ENCODE data around the gene GABBR2. TPM values are rescaled to one million over a fixed set of nuclear protein-coding genes. Genes with fewer than 3 reads are reported as not detected.

Gene GABBR2
- total RNA-seq, 1 experiment from 2014 or later, result not detected

GRCh38 chr9:98594546-98595160 is 114.1 kb downstream of the GABBR2 start:
- DNase-seq (ENCODE audit: low spot score), result no peak
- no peaks in the 10 kb centered on the region for H3K4me1 ChIP-seq (ENCODE audit: insufficient read depth, low read length, poor library complexity, severe bottlenecking)
- POLR2A ChIA-PET (ENCODE audit: low non-redundant PET), result no interaction called here
- H3K4me3 ChIP-seq (ENCODE audit: low read depth, low read length, poor library complexity, severe bottlenecking), result no peak overlapping the region
- H3K9me3 ChIP-seq (ENCODE audit: low read depth, low read length, poor library complexity, severe bottlenecking), result no peaks in the 10 kb centered on the region
- CTCF ChIA-PET, result no interaction called here
- no peak overlapping the region for H3K27ac ChIP-seq (ENCODE audit: low read depth, low read length, poor library complexity, severe bottlenecking)
- BruUV-seq (replicated peaks), result no TSS peak
- TF ChIP-seq CTCF (conservative IDR thresholded peaks at IDR 0.05; ENCODE audit: low read depth, low read length), result no peak
- no peak for TF ChIP-seq EZH2 (IDR thresholded peaks at IDR 0.05; ENCODE audit: borderline replicate concordance, low read depth, low read length, poor library complexity, severe bottlenecking)
- intact Hi-C loops (cut with micrococcal nuclease; ENCODE audit: unreplicated experiment), result no loop called here
- no peaks in the 10 kb centered on the region for H3K27me3 ChIP-seq (replicated peaks; ENCODE audit: insufficient read depth, low read depth, low read length, poor library complexity)
- no peaks in the 10 kb centered on the region for H3K36me3 ChIP-seq (ENCODE audit: insufficient read depth, low read length, poor library complexity, severe bottlenecking)

DNA sequence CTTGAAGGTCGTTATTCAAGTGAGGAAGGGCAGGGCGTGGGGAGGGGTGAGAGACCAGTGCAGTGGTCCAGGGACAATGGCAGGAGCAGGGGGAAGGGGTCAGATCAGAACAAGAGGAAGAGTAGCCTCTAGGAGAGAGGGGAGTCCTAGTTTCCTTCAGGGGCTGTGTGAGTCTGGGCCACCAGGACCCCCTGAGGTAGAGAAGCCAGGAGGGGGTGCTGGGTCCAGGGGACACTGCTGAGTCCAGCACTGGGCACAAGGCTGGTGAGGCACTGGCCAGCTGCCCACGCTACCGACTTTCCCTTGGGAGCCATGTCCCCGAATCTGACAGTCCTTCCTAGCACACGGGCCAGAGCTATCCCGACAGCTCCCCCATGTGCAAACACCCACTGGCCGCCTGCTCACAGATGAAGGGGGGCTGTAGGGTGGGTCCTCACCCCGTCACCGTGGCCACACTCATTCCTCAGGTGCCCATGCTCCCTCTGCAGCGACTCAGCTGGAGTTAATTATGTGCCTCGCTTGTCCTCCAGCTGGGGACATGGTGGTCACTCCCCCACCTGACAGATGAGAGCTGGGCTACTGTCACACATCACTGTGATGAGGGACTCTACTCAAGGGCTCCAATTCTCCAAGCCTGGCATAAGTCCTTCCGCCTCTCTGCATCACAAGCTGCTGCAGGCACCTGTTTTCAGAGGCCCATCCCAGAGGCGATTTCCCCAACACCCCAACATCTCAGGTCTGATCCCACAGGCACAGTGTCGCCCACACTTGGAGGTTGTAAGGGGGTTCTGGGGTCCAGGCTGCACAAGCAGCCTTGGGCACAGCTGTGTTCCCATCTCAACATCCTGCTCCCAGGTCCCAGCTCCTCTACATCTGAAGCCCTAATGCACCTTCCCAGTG is 115.1 kb downstream of the GABBR2 start:
- POLR2A ChIA-PET (ENCODE audit: low non-redundant PET), result interaction anchor here (0.5 kb wide), 1 partner anchor 671 kb away, joined by 7 read pairs; the partner anchor contains the start of gene TRMO
- Histone ChIP-seq H3K36me3 (ENCODE audit: insufficient read depth, low read length, poor library complexity, severe bottlenecking) (no peaks in the 10 kb centered on the region), H3K4me1 (ENCODE audit: insufficient read depth, low read length, poor library complexity, severe bottlenecking) (no peaks in the 10 kb centered on the region), H3K9me3 (ENCODE audit: low read depth, low read length, poor library complexity, severe bottlenecking) (no peaks in the 10 kb centered on the region), H3K27me3 (replicated peaks; ENCODE audit: insufficient read depth, low read depth, low read length, poor library complexity) (peaks cover 9% of the 10 kb centered on the region), H3K27ac (ENCODE audit: low read depth, low read length, poor library complexity, severe bottlenecking) (no peak overlapping the region), H3K4me3 (ENCODE audit: low read depth, low read length, poor library complexity, severe bottlenecking) (no peak overlapping the region)
- no TSS peak for BruUV-seq (replicated peaks)
- CTCF ChIA-PET, result no interaction called here
- TF ChIP-seq EZH2 (IDR thresholded peaks at IDR 0.05; ENCODE audit: borderline replicate concordance, low read depth, low read length, poor library complexity, severe bottlenecking) (no peak), CTCF (conservative IDR thresholded peaks at IDR 0.05; ENCODE audit: low read depth, low read length) (no peak)
- intact Hi-C loops (cut with micrococcal nuclease; ENCODE audit: unreplicated experiment), result no loop called here
- no peak for DNase-seq (ENCODE audit: low spot score)

DNA sequence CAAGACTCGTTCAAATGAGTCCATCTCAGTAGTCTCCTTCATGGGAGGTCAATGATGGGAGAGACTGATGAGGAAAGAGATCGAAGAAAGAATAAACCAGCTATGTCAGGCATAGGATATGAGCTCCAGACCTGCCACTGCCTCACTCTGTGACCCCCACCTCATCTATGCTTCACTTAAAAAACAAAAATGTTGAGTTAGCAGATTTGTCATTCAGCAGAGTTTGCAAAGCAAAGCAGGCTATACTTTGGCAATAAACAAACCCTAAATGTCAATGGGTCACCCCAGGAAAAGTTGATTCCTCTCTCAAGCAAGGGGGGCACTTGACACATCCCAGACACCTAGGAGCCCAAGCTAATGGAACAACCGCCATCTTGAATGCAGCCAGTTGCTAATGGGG is 117.0 kb downstream of the GABBR2 start:
- DNase-seq (ENCODE audit: low spot score), result no peak
- H3K4me1 ChIP-seq (ENCODE audit: insufficient read depth, low read length, poor library complexity, severe bottlenecking), result no peaks in the 10 kb centered on the region
- POLR2A ChIA-PET (ENCODE audit: low non-redundant PET), result no interaction called here
- no peaks in the 10 kb centered on the region for H3K36me3 ChIP-seq (ENCODE audit: insufficient read depth, low read length, poor library complexity, severe bottlenecking)
- intact Hi-C loops (cut with micrococcal nuclease; ENCODE audit: unreplicated experiment), result no loop called here
- no peak for TF ChIP-seq CTCF (conservative IDR thresholded peaks at IDR 0.05; ENCODE audit: low read depth, low read length)
- no peak for TF ChIP-seq EZH2 (IDR thresholded peaks at IDR 0.05; ENCODE audit: borderline replicate concordance, low read depth, low read length, poor library complexity, severe bottlenecking)
- peaks cover 21% of the 10 kb centered on the region for H3K27me3 ChIP-seq (replicated peaks; ENCODE audit: insufficient read depth, low read depth, low read length, poor library complexity)
- CTCF ChIA-PET, result no interaction called here
- H3K27ac ChIP-seq (ENCODE audit: low read depth, low read length, poor library complexity, severe bottlenecking), result no peak overlapping the region
- BruUV-seq (replicated peaks), result no TSS peak
- H3K4me3 ChIP-seq (ENCODE audit: low read depth, low read length, poor library complexity, severe bottlenecking), result no peak overlapping the region
- no peaks in the 10 kb centered on the region for H3K9me3 ChIP-seq (ENCODE audit: low read depth, low read length, poor library complexity, severe bottlenecking)

All from A673 (cell line).